ENCODE data around the gene MARCKSL1. TPM values are rescaled to one million over a fixed set of nuclear protein-coding genes. Genes with fewer than 3 reads are reported as not detected.

MARCKSL1 gene
- total and polyA plus RNA-seq, 2 donors, result 89.0 to 113 TPM

DNA sequence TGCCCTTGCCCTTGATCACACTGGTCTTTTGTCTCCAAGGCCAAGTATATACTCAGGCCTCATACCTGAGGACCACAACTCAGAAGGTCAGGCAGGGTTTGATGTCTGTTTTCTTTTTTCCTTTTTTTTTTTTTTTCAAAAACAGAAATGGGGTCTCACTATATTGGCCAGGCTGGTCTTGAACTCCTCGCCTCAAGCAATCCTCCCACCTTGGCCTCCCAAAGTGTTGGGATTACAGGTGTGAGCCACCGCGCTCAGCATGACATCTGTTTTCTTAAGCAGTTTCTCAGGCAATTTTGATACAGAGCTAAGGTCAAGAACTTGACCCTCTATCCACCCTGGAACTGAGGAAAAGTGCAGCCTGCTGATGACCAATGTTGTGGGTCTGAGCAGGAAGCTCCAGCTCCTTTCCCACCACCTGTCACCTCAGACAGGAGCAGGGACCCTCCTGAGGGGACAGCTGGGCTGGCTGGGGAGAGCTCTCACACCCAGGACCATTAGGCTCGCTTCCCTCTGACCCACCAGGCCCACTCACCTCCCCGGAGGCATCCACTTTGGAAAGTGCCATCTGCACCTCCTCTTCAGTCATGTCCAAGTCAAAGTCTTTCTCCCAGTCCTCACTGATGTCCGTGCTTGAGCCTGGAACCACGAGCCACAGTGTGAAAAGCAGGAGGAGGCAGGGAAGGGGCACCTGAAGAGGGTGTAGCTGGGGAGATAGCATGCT, 32.0 kb upstream of the MARCKSL1 start:
- Histone ChIP-seq H3K4me3 (ENCODE audit: low read length in 2 of 2) (no peak overlapping the region), H3K9me3 (ENCODE audit: control insufficient read depth in 2 of 2, insufficient read depth in 1 of 2, low read length in 1 of 2) (no peaks in the 10 kb centered on the region), H3K4me1 (ENCODE audit: control insufficient read depth in 2 of 2, insufficient read depth in 2 of 2, low read length in 2 of 2) (peaks cover 0 to 9% of the 10 kb centered on the region in 2 donors), H3K27ac (ENCODE audit: low read depth in 1 of 2, low read length in 1 of 2) (no peak overlapping the region), H3K27me3 (ENCODE audit: control insufficient read depth in 2 of 2, insufficient read depth in 1 of 2, low read length in 1 of 2) (no peaks in the 10 kb centered on the region), H3K36me3 (ENCODE audit: control insufficient read depth in 2 of 2, insufficient read depth in 2 of 2, low read length in 1 of 2) (peaks cover 62 to 68% of the 10 kb centered on the region in 2 donors)
- 98% methylated on average over 7 of the region's 7 CpGs for WGBS
- DNase-seq (ENCODE audit: low read depth in 6 of 9, low spot score in 9 of 9), result no peak

DNA sequence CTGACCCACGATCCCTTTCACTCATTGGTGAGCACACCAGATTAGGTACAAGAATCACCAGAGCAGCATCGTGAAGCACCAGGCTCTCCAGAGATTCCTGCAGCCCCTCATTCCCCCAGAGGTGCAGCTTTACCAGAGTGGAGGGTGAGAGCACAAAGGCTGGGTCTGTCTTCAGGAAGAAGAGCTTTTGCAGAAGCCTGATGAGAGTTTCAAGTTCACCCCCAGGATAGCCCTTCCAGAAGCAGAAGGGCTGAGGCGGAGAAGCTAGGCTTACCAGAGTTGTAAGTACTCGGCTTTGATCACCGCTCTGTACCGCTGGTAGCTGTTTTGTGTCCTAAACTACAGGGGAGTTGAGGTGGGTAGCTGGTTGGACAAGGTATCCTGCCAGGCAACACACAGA, 29.4 kb upstream of the MARCKSL1 start:
- WGBS, result 97% methylated on average over 6 of the region's 6 CpGs
- H3K9me3 ChIP-seq (ENCODE audit: control insufficient read depth in 2 of 2, insufficient read depth in 1 of 2, low read length in 1 of 2), result no peaks in the 10 kb centered on the region

DNA sequence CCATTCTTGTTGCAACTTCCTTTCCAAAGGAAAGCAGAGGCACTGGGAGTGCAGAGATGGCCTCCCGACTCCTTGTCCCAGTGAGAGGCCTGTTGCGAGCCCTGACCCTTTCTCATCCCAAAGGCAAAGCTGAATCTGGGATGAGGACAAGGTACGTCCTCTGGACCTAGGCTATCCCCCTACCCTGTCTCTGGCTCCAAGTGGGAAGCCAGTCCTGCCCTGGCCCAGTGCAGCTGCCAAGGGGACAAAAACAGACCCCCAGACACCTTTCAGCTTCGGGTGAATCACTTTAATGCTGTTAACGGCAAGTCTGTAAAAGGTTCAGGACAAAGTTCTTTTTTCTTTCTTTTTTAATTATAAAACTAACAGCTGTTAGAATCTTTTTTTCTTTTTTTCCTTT, 28.8 kb upstream of the MARCKSL1 start:
- 98% methylated on average over 5 of the region's 5 CpGs for WGBS
- Histone ChIP-seq H3K27me3 (ENCODE audit: control insufficient read depth in 2 of 2, insufficient read depth in 1 of 2, low read length in 1 of 2) (peaks cover 10 to 27% of the 10 kb centered on the region in 2 donors), H3K4me1 (ENCODE audit: control insufficient read depth in 2 of 2, insufficient read depth in 2 of 2, low read length in 2 of 2) (peaks cover 7 to 10% of the 10 kb centered on the region in 2 donors), H3K9me3 (ENCODE audit: control insufficient read depth in 2 of 2, insufficient read depth in 1 of 2, low read length in 1 of 2) (no peaks in the 10 kb centered on the region), H3K27ac (ENCODE audit: low read depth in 1 of 2, low read length in 1 of 2) (no peak overlapping the region), H3K36me3 (ENCODE audit: control insufficient read depth in 2 of 2, insufficient read depth in 2 of 2, low read length in 1 of 2) (peaks cover 50 to 56% of the 10 kb centered on the region in 2 donors), H3K4me3 (ENCODE audit: low read length in 2 of 2) (no peak overlapping the region)
- no peak for DNase-seq (ENCODE audit: low read depth in 6 of 9, low spot score in 9 of 9)

More for the DNA sequence above, 29.4 kb upstream of the MARCKSL1 start:
- Histone ChIP-seq H3K4me1 (ENCODE audit: control insufficient read depth in 2 of 2, insufficient read depth in 2 of 2, low read length in 2 of 2) (peaks cover 6% of the 10 kb centered on the region in 2 donors), H3K4me3 (ENCODE audit: low read length in 2 of 2) (no peak overlapping the region), H3K27me3 (ENCODE audit: control insufficient read depth in 2 of 2, insufficient read depth in 1 of 2, low read length in 1 of 2) (peaks cover 10 to 25% of the 10 kb centered on the region in 2 donors), H3K27ac (ENCODE audit: low read depth in 1 of 2, low read length in 1 of 2) (no peak overlapping the region), H3K36me3 (ENCODE audit: control insufficient read depth in 2 of 2, insufficient read depth in 2 of 2, low read length in 1 of 2) (peaks cover 50 to 56% of the 10 kb centered on the region in 2 donors)
- DNase-seq (ENCODE audit: low read depth in 6 of 9, low spot score in 9 of 9), result no peak

DNA sequence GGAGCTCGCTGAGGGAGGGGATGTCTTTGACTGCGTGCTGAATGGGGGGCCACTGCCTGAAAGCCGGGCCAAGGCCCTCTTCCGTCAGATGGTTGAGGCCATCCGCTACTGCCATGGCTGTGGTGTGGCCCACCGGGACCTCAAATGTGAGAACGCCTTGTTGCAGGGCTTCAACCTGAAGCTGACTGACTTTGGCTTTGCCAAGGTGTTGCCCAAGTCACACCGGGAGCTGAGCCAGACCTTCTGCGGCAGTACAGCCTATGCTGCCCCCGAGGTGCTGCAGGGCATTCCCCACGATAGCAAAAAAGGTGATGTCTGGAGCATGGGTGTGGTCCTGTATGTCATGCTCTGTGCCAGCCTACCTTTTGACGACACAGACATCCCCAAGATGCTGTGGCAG, 27.7 kb upstream of the MARCKSL1 start:
- Histone ChIP-seq H3K36me3 (ENCODE audit: control insufficient read depth in 2 of 2, insufficient read depth in 2 of 2, low read length in 1 of 2) (peaks cover 43 to 49% of the 10 kb centered on the region in 2 donors), H3K27ac (ENCODE audit: low read depth in 1 of 2, low read length in 1 of 2) (no peak overlapping the region), H3K4me3 (ENCODE audit: low read length in 2 of 2) (no peak overlapping the region), H3K4me1 (ENCODE audit: control insufficient read depth in 2 of 2, insufficient read depth in 2 of 2, low read length in 2 of 2) (peaks cover 11 to 14% of the 10 kb centered on the region in 2 donors), H3K27me3 (ENCODE audit: control insufficient read depth in 2 of 2, insufficient read depth in 1 of 2, low read length in 1 of 2) (peaks cover 10 to 27% of the 10 kb centered on the region in 2 donors), H3K9me3 (ENCODE audit: control insufficient read depth in 2 of 2, insufficient read depth in 1 of 2, low read length in 1 of 2) (no peaks in the 10 kb centered on the region)
- 98% methylated on average over 12 of the region's 12 CpGs for WGBS
- DNase-seq (ENCODE audit: low read depth in 6 of 9, low spot score in 9 of 9), result no peak

DNA sequence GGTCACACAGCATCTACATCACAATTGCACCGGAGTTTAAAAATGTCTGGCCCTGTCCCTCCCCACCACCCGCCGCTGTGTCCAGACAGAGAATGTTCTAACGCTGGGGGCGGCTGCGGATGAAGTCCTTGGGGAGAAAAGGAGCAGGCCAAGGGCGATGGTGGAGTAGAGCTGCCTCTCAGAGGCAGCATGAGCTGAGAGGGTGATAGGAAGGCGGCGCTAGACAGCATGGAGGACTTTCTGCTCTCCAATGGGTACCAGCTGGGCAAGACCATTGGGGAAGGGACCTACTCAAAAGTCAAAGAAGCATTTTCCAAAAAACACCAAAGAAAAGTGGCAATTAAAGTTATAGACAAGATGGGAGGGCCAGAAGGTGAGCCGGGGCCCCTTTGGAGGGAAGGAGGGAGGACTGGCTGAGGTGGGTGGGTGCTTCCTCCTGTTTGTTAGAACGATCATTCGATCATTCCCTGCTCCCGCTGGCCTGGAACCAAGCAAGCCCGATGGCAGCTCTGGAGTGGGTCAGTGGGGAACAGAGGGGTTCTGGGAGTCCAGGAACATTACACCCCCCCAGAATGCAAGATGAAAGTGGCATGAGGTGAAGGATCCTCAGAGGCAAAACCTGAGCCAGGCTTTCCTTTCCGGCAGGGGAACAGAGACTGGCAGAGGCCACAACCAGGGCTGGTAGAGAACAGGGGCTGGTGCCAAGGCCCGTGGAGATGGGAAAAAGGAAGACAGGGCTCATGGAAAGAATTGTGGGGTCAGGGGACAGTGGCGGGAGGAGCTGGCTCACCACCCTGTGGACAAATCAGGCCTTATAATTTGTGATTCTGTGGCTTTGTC, 26.7 kb upstream of the MARCKSL1 start, which contains the start of the genes FAM229A and TSSK3:
FAM229A (minus strand) TSS at position 12 of the 840 bp plus-strand sequence. CDS start 394 bp downstream, outside the sequence.
TSSK3 (plus strand) TSS at position 66 of the 840 bp plus-strand sequence; CDS start at position 229, 163 bp downstream.
- Histone ChIP-seq H3K27me3 (ENCODE audit: control insufficient read depth in 2 of 2, insufficient read depth in 1 of 2, low read length in 1 of 2) (peaks cover 10 to 27% of the 10 kb centered on the region in 2 donors), H3K4me1 (ENCODE audit: control insufficient read depth in 2 of 2, insufficient read depth in 2 of 2, low read length in 2 of 2) (peaks cover 11 to 14% of the 10 kb centered on the region in 2 donors), H3K36me3 (ENCODE audit: control insufficient read depth in 2 of 2, insufficient read depth in 2 of 2, low read length in 1 of 2) (peaks cover 33 to 40% of the 10 kb centered on the region in 2 donors), H3K9me3 (ENCODE audit: control insufficient read depth in 2 of 2, insufficient read depth in 1 of 2, low read length in 1 of 2) (no peaks in the 10 kb centered on the region), H3K4me3 (ENCODE audit: low read length in 2 of 2) (peak within 1 kb of the TSS in 1 of 2 donors; percentile 40), H3K27ac (ENCODE audit: low read depth in 1 of 2, low read length in 1 of 2) (no peak within 1 kb of the TSS)
- WGBS, result 88% methylated on average over 17 of the region's 17 CpGs
- no peak for DNase-seq (ENCODE audit: low read depth in 6 of 9, low spot score in 9 of 9)

DNA sequence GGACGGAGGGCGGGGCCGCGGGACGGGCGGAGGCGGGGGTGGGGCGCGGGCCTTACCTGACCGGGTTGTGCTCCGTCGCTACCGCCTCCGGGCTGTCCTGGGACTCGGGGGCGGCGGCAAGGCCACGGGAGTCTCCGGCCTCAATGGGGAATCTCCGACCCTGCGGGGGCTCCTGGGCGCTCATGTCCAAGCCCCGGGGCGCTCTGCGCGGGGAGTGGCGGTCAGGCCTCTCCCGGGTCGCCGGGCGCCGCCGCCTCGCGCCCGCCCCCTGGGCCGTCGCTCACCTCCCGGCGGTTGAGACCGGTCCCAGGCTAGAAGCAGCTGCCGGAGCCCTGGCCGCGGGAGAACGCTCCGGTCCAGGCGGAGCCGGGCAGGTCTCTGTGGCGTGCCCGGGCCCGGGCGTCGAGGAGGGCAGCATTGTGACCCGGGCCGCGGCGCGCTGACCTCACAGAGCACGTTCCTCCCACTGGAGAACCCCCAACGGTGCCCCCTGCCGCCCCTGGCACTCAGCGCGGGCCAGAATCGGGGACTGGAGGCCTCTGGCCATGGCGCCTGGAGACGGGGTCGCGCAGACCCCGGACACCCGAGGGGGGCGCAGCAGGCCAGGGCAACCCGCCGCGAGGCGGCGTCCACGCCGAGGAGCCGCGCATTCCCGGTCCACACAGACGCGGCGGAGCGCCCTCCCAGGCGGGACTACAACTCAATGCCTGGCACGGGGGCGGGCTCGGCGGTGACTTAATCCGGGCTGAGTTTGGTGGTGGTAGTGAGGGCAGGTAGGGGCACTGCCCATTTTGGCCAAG, 25.8 kb upstream of the MARCKSL1 start:
- DNase-seq (ENCODE audit: low read depth in 6 of 9, low spot score in 9 of 9), result peak in 1 of 9 donors; percentile 30
- H3K27ac ChIP-seq (ENCODE audit: low read depth in 1 of 2, low read length in 1 of 2), result no peak overlapping the region
- H3K27me3 ChIP-seq (ENCODE audit: control insufficient read depth in 2 of 2, insufficient read depth in 1 of 2, low read length in 1 of 2), result peaks cover 10 to 27% of the 10 kb centered on the region in 2 donors
- H3K4me1 ChIP-seq (ENCODE audit: control insufficient read depth in 2 of 2, insufficient read depth in 2 of 2, low read length in 2 of 2), result peaks cover 11 to 14% of the 10 kb centered on the region in 2 donors
- no peaks in the 10 kb centered on the region for H3K9me3 ChIP-seq (ENCODE audit: control insufficient read depth in 2 of 2, insufficient read depth in 1 of 2, low read length in 1 of 2)
- 5% methylated on average over 91 of the region's 91 CpGs for WGBS
- peaks cover 25 to 32% of the 10 kb centered on the region in 2 donors for H3K36me3 ChIP-seq (ENCODE audit: control insufficient read depth in 2 of 2, insufficient read depth in 2 of 2, low read length in 1 of 2)
- peak overlapping the region in 1 of 2 donors; percentile 40 for H3K4me3 ChIP-seq (ENCODE audit: low read length in 2 of 2)

DNA sequence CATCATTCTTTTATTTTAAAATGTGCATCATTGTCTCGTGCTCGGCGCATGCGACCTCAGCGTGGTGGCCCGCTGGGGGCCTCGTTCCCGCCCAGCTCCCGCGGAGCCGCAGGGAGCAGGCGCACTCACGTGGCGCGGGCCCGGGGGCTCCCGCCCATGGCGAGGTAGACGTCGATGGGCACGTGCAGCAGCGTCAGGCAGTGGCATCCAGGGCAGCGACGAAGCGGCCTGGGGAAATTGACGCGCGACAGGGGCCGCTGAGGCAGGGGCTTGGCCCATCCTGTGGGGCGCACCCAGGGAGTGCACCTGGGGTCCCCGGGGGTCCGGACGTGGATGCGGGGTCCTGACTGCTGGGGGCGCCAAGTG, 25.3 kb upstream of the MARCKSL1 start:
- H3K36me3 ChIP-seq (ENCODE audit: control insufficient read depth in 2 of 2, insufficient read depth in 2 of 2, low read length in 1 of 2), result peaks cover 19 to 27% of the 10 kb centered on the region in 2 donors
- peaks cover 11 to 14% of the 10 kb centered on the region in 2 donors for H3K4me1 ChIP-seq (ENCODE audit: control insufficient read depth in 2 of 2, insufficient read depth in 2 of 2, low read length in 2 of 2)
- H3K9me3 ChIP-seq (ENCODE audit: control insufficient read depth in 2 of 2, insufficient read depth in 1 of 2, low read length in 1 of 2), result no peaks in the 10 kb centered on the region
- H3K27me3 ChIP-seq (ENCODE audit: control insufficient read depth in 2 of 2, insufficient read depth in 1 of 2, low read length in 1 of 2), result peaks cover 10 to 27% of the 10 kb centered on the region in 2 donors
- 73% methylated on average over 35 of the region's 35 CpGs for WGBS
- H3K27ac ChIP-seq (ENCODE audit: low read depth in 1 of 2, low read length in 1 of 2), result no peak overlapping the region
- DNase-seq (ENCODE audit: low read depth in 6 of 9, low spot score in 9 of 9), result no peak
- peak overlapping the region in 1 of 2 donors; percentile 40 for H3K4me3 ChIP-seq (ENCODE audit: low read length in 2 of 2)

DNA sequence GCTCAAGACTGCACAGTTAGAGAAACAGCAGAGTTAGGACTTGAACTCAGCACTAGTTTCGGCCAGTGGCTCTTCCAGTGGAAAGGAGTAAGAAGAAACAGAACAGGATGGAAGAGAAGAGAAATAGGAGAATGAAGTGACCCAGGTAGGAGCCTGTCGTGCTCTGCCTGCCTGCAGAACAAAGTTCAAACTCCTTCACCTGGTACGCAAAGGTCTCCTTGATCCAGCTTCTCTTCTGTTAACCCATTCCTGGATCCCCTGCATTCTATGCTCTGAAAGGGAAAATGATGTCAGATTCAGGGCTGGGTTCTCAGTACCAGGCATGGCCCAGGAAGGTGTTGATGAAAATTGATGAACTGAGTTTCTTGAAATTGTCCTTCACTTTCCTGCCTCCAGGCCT, 22.4 kb upstream of the MARCKSL1 start:
- H3K27me3 ChIP-seq (ENCODE audit: control insufficient read depth in 2 of 2, insufficient read depth in 1 of 2, low read length in 1 of 2), result peaks cover 10 to 27% of the 10 kb centered on the region in 2 donors
- H3K27ac ChIP-seq (ENCODE audit: low read depth in 1 of 2, low read length in 1 of 2), result no peak overlapping the region
- H3K4me1 ChIP-seq (ENCODE audit: control insufficient read depth in 2 of 2, insufficient read depth in 2 of 2, low read length in 2 of 2), result peaks cover 11 to 17% of the 10 kb centered on the region in 2 donors
- no peak for DNase-seq (ENCODE audit: low read depth in 6 of 9, low spot score in 9 of 9)
- no peak overlapping the region for H3K4me3 ChIP-seq (ENCODE audit: low read length in 2 of 2)
- H3K36me3 ChIP-seq (ENCODE audit: control insufficient read depth in 2 of 2, insufficient read depth in 2 of 2, low read length in 1 of 2), result peaks cover 6 to 12% of the 10 kb centered on the region in 2 donors
- WGBS, result 95% methylated on average over 3 of the region's 3 CpGs
- no peaks in the 10 kb centered on the region for H3K9me3 ChIP-seq (ENCODE audit: control insufficient read depth in 2 of 2, insufficient read depth in 1 of 2, low read length in 1 of 2)
